Testis (tissue), 2 donors: ENCODE results near the gene MAST4.

ENCODE experiments used
- CTCF ChIP-seq, 3 experiments: fragments of 450-650 bp in 2 of 3; fragments of 200-600 bp in 1 of 3; sonication (generic) in 1 of 3; IDR thresholded peaks; one replicate each; pipeline ENCODE4 v1.5.1; 2016 to 2019; ENCODE audit warnings: antibody characterized with exemption in 3 of 3, mild to moderate bottlenecking in 2 of 3, moderate library complexity in 1 of 3
- POLR2A ChIP-seq: fragments of 450-650 bp; IDR thresholded peaks from one replicate; pipeline ENCODE4 v1.6.1; 2017; ENCODE audit warnings: antibody characterized with exemption, mild to moderate bottlenecking, moderate library complexity

DNA sequence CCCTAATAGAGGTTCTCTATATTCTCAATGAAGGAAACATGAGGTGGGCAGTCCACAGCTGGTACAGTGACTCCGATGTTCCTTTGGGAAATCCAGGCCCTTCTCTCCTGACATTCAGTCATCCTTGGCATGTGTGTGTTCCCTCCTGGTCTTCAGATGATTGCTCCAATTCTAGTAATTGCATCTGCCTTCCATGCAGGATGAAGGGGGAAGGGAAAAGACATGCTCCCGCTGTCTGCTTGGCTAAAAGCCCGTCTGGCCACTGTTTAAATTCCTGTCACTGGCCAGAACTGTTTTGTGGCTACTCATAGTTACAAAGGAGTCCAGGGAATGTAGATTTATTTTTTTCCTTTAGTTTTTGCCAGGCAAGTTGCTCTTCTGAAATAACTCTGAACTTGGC, 65.0 kb downstream of the MAST4 start:
- TF ChIP-seq CTCF (IDR thresholded peaks at IDR 0.05) (no peak), POLR2A (no peak)
